Stimulated activated naive CD8-positive, alpha-beta T cell treated with anti-CD3 and anti-CD28 coated beads, Interleukin-15, amount 100 ng/mL, for 72 hours (primary cell): ENCODE data around the gene ZNF358.

Experiments used
- ATAC-seq: fragments of 150-1000 bp; cut with Tn5 transposase; 2 replicates; pipeline ENCODE4 v1.10.0; 2021; ENCODE audit warnings: mild to moderate bottlenecking, moderate library complexity
- DNase-seq, 2 donors: peaks; one replicate each; pipeline ENCODE4 v3.0.0; 2021 to 2022
- H3K27ac Mint-ChIP-seq, 2 donors: one replicate each; pipeline ENCODE4 v1.8.0; 2022; ENCODE audit warnings: mild to moderate bottlenecking in 2 of 2, mixed read lengths in 2 of 2, moderate library complexity in 2 of 2
- H3K27me3 Mint-ChIP-seq: one replicate; pipeline ENCODE4 v1.8.0; 2022; ENCODE audit warnings: mixed read lengths
- H3K4me1 Mint-ChIP-seq: one replicate; pipeline ENCODE4 v1.8.0; 2022; ENCODE audit warnings: mild to moderate bottlenecking, mixed read lengths
- H3K4me3 Mint-ChIP-seq, 2 donors: one replicate each; pipeline ENCODE4 v1.8.0; 2022; ENCODE audit warnings: mild to moderate bottlenecking in 2 of 2, mixed read lengths in 2 of 2, moderate library complexity in 1 of 2
- H3K9me3 Mint-ChIP-seq, 2 donors: one replicate each; pipeline ENCODE4 v1.8.0; 2022; ENCODE audit warnings: mixed read lengths in 2 of 2

ZNF358 gene

DNA sequence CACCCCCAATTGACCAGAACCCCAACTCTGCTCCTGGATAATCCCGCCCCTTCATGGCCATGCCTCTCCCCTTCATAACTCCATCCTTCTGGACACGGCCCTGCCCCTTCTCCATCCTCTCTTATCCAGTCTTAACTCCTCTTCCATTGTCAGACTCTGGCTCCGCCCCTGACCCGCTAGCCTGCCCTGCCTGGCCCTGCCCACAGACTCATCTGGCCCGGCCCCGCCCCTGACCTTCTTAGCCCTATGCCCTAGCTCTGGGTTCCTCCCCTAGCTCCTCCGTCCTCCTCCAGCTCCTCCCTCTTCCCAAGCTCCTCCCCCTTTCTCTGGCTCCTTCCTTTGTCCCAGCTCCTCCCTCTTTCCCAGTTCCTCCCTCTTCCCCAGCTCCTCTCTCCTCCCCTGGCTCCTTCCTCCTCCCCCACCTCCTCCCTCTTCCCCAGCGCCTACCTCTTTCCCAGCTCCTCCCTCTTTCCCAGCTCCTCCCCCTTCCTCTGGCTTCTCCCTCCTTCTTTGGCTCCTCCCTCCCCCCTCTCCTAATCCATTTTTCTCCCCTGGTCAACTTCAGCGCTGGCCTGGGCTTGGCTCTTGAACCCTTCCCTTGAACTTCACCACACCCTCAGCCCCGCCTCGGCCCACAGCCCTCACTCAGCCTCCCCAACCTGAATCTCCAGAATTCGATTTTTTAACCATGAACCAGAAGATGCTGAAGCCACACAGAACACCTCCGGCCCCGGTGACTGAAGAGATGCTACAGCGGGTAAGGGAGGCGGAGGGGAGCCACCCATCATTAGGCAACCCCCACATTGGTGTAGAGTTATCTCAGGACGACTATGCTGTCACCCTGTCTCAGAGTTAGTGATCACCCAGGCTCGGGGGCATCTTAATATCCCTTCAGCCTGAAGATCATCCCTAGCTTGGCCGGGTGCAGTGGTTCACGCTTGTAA is 9.2 kb upstream of the ZNF358 start:
- Mint-ChIP-seq H3K27ac (no peak overlapping the region), H3K9me3 (no peaks in the 10 kb centered on the region), H3K4me1 (peaks cover 21% of the 10 kb centered on the region), H3K27me3 (peaks cover 59% of the 10 kb centered on the region), H3K4me3 (peak overlapping the region; percentile 65 to 81)
- peak; percentile 87 for ATAC-seq
- peak; percentile 58 to 69 for DNase-seq

DNA sequence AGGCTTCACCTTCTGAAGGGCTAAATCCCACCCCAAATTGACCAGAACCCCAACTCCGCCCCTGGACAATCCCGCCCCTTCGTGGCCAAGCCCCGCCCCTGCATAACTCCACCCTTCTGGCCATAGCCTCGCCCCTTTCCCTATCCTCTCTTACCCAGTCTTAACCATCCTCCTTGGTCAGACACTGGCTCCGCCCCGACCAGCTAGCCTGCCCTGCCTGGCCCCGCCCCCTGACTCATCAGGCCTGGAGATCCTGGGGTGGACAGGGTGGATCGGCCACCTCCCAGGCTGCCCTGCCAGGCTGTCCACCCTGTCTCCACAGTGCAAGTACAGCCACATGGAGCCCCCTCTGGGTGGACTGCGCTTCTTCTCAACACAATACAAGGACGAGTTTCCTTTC is 8.0 kb upstream of the ZNF358 start:
- DNase-seq (peak in 1 of 2 donors; percentile 31), ATAC-seq (peak; percentile 57)
- H3K4me3 Mint-ChIP-seq, result no peak overlapping the region
- no peaks in the 10 kb centered on the region for H3K9me3 Mint-ChIP-seq
- H3K4me1 Mint-ChIP-seq, result peaks cover 21% of the 10 kb centered on the region
- peaks cover 47% of the 10 kb centered on the region for H3K27me3 Mint-ChIP-seq
- H3K27ac Mint-ChIP-seq, result no peak overlapping the region

DNA sequence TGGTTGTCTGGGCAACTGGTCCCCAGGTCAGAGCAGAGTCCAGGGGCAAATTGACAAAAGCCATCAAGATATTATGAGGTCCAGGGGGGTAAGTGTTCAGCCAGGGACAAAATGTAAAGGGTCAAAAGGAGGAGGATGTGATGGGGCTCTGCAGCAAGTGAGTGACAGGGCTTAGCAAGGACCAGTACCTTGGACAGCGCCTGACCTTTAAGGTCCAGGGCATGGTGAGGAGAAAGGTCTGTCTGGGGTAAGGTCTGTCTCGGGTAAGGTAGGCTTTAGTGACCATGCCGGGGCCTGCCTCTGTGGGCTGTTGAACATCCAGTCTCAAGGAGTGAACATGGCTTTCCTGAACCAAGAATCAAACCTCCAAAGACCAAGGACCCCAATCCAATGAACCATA is 6.3 kb upstream of the ZNF358 start:
- ATAC-seq (no peak), DNase-seq (no peak)
- H3K9me3 Mint-ChIP-seq, result no peaks in the 10 kb centered on the region

DNA sequence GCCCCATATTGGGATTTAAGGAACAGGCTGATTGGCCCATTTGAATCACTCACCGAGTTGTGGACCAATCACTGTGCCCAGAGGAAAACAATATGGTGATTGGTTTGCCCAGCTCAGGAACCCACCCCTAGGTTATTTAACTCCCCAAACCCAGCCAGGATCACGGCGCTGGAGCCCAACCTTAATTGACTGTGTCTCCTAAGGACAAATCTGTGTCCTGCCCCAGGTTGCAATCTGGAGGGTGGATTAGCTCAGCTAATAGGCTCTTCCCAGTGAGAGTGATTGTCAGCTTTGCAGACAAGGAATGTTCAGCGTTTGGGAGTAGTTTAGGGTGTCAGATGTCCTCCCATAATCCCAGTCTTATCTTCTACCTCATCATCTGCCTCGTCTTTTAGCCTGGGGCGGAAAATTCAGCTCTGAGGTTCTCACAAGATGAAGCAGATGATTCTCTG is 3.5 kb upstream of the ZNF358 start:
- H3K4me1 Mint-ChIP-seq, result peaks cover 24% of the 10 kb centered on the region
- no peaks in the 10 kb centered on the region for H3K9me3 Mint-ChIP-seq
- no peak overlapping the region for H3K4me3 Mint-ChIP-seq
- peaks cover 23% of the 10 kb centered on the region for H3K27me3 Mint-ChIP-seq
- ATAC-seq, result no peak
- no peak overlapping the region for H3K27ac Mint-ChIP-seq
- DNase-seq, result no peak

More for the DNA sequence above, 6.3 kb upstream of the ZNF358 start:
- no peak overlapping the region for H3K27ac Mint-ChIP-seq
- no peak overlapping the region for H3K4me3 Mint-ChIP-seq
- H3K27me3 Mint-ChIP-seq, result peaks cover 44% of the 10 kb centered on the region
- peaks cover 22% of the 10 kb centered on the region for H3K4me1 Mint-ChIP-seq

DNA sequence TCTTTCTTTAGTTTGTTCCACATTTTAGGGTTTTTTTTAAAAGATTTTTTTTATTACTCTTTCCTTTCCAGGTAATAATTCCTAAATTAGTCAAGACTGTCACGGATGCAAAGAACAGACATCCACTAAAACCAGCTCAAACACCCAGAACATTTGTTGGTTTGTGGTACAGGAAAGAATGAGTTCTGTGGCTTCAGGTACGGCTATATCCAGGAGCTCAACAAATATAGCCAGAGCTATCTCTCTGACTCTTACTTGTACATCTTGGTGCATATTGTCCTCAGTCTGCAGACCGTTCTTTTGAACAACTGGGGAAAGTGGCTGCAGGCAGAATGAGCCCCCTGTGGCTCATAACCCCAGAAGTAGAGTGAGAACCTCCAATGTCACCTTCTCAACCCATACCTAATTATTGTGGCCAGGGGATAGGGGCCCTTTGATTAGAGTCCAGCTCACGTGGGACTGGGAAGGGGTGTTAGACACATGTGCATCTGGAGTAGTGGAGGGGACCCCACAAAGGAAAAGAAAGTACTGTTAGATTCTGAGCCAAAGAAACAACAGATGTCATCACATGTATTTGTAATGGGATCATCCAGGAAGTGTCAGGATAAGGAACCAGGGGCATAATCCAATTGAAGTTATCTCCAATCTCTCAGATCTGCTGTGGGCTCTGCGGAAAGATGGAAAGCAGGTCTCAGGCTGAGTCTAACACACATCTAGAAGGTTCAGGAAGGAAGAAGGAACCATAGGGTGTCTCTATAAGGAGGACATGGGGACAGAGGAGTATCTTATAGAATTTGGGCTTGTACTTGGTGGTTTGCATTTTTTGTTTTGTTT is 1.9 kb upstream of the ZNF358 start:
- DNase-seq (no peak), ATAC-seq (no peak)
- H3K4me1 Mint-ChIP-seq, result peaks cover 26% of the 10 kb centered on the region
- peak overlapping the region in 1 of 2 donors; percentile 4 for H3K27ac Mint-ChIP-seq
- H3K9me3 Mint-ChIP-seq, result no peaks in the 10 kb centered on the region
- peak overlapping the region; percentile 35 to 40 for H3K4me3 Mint-ChIP-seq
- H3K27me3 Mint-ChIP-seq, result peaks cover 12% of the 10 kb centered on the region

DNA sequence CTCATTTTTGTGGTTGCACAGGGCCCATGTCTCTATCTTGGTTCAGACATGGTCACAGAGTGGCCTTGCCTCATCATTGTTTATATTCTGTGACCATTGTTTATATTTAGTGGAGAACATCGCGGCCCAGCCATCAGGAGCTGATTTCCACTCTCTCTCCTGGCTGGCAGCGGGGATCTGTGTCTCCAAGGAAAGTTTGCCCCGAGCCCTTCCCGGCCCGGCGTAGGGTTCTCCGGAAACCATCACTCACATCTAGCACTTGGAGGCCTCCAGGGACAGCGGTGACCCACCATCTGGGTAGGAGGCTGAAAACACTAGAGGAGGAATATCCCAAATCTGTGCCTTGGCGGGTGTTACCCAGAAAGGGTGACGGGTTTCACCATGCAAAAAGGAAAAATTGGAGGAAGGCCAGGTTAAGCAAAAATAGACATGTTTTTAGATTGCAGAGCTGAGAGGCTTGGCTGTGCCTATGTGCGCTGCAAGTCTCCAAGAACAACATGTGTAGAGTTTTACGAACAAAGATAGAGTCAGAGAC is 726 bp upstream of the ZNF358 start:
- peaks cover 12% of the 10 kb centered on the region for H3K27me3 Mint-ChIP-seq
- H3K9me3 Mint-ChIP-seq, result no peaks in the 10 kb centered on the region

DNA sequence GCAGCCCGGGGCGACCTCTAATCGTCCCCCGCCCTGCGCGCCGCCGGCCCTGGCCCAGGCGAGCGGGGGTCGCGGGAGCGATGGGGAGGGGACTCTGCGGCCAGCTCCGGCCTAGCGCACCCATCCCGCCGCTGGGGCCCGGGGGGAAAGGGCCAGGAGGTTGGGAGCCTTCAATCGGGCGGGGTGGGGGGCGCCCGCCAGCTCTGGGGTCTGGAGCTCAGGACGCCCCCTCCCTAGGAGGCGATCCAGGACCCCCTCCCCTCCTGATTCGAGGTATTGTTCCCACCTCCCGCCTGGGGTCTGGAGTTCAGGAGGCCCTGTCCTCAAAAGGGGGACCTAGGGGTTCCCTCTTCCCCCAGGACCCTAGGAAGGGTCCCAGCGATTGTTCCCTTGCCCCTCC is 430 bp downstream of the ZNF358 start:
- Mint-ChIP-seq H3K4me1 (peaks cover 26% of the 10 kb centered on the region), H3K27me3 (peaks cover 12% of the 10 kb centered on the region), H3K27ac (peak overlapping the region; percentile 89 to 91), H3K4me3 (peak overlapping the region; percentile 76 to 77), H3K9me3 (no peaks in the 10 kb centered on the region)
- DNase-seq, result no peak
- ATAC-seq, result peak; percentile 12

More for the DNA sequence above, 726 bp upstream of the ZNF358 start:
- peak overlapping the region; percentile 88 to 94 for H3K4me3 Mint-ChIP-seq
- H3K4me1 Mint-ChIP-seq, result peaks cover 26% of the 10 kb centered on the region
- no peak for ATAC-seq
- no peak for DNase-seq
- peak overlapping the region; percentile 96 to 97 for H3K27ac Mint-ChIP-seq

DNA sequence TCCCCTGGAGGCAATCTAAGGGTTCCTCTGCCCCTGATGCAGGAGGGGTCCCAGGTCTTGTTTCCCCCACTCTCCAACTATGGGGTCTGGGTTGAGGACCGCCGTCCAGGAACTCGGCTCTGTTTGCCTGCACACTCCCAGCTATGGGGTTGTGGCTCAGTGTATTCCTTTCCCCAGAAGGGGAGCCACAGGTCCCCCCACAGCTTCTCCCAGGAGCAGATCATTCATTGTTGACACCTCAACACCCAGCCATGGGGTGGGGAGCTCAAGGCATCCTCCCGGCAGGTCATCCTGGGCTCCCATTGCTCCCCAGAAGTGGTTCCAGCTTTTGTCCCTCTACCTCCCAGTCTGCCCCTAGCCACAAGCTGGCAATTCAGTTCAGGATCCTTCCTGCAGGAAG is 975 bp downstream of the ZNF358 start:
- peaks cover 30% of the 10 kb centered on the region for H3K4me1 Mint-ChIP-seq
- H3K27ac Mint-ChIP-seq, result peak overlapping the region; percentile 89 to 91
- peak overlapping the region; percentile 76 to 77 for H3K4me3 Mint-ChIP-seq
- peaks cover 12% of the 10 kb centered on the region for H3K27me3 Mint-ChIP-seq
- ATAC-seq (no peak), DNase-seq (no peak)
- H3K9me3 Mint-ChIP-seq, result no peaks in the 10 kb centered on the region

DNA sequence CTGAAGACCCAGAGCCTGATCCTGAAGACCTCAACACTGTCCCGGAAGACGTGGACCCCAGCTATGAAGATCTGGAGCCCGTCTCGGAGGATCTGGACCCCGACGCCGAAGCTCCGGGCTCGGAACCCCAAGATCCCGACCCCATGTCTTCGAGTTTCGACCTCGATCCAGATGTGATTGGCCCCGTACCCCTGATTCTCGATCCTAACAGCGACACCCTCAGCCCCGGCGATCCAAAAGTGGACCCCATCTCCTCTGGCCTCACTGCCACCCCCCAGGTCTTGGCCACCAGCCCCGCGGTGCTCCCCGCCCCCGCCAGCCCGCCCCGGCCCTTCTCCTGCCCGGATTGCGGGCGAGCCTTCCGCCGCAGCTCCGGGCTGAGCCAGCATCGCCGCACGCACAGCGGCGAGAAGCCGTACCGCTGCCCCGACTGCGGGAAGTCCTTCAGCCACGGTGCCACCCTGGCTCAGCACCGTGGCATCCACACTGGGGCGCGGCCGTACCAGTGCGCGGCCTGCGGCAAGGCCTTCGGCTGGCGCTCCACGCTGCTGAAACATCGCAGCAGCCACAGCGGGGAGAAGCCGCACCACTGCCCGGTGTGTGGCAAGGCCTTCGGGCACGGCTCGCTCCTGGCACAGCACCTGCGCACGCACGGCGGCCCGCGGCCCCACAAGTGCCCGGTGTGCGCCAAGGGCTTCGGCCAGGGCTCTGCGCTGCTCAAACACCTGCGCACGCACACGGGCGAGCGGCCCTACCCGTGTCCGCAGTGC is 3.6 kb downstream of the ZNF358 start:
- no peak for DNase-seq
- H3K27me3 Mint-ChIP-seq, result peaks cover 4% of the 10 kb centered on the region
- no peaks in the 10 kb centered on the region for H3K9me3 Mint-ChIP-seq
- H3K4me3 Mint-ChIP-seq, result no peak overlapping the region
- no peak overlapping the region for H3K27ac Mint-ChIP-seq
- ATAC-seq, result no peak
- peaks cover 42% of the 10 kb centered on the region for H3K4me1 Mint-ChIP-seq

DNA sequence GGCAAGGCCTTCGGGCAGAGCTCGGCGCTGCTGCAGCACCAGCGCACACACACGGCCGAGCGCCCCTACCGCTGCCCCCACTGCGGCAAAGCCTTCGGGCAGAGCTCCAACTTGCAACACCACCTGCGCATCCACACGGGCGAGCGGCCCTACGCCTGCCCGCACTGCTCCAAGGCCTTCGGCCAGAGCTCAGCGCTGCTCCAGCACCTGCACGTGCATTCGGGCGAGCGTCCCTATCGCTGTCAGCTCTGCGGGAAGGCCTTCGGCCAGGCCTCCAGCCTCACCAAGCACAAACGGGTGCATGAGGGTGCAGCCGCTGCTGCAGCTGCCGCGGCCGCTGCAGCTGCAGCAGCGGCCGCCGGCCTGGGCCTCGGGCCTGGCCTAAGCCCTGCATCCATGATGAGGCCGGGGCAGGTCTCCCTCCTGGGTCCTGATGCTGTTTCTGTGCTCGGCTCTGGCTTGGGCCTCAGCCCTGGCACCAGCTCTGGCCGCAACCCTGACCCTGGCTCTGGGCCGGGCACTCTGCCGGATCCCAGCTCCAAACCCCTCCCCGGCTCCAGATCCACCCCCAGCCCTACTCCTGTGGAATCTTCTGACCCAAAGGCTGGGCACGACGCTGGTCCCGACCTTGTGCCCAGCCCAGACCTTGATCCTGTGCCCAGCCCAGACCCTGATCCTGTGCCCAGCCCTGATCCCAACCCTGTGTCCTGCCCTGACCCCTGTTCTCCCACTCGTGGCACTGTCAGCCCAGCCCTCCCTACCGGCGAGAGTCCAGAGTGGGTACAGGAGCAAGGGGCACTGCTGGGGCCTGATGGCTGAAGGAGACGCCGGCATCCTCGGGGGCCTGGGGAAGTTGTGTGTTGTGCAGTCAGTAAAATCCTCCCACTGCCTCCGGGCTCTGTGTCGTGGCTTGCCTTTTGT is 4.5 kb downstream of the ZNF358 start:
- Mint-ChIP-seq H3K27ac (no peak overlapping the region), H3K4me3 (no peak overlapping the region), H3K27me3 (no peaks in the 10 kb centered on the region), H3K9me3 (no peaks in the 10 kb centered on the region), H3K4me1 (peaks cover 34% of the 10 kb centered on the region)
- DNase-seq (no peak), ATAC-seq (no peak)

DNA sequence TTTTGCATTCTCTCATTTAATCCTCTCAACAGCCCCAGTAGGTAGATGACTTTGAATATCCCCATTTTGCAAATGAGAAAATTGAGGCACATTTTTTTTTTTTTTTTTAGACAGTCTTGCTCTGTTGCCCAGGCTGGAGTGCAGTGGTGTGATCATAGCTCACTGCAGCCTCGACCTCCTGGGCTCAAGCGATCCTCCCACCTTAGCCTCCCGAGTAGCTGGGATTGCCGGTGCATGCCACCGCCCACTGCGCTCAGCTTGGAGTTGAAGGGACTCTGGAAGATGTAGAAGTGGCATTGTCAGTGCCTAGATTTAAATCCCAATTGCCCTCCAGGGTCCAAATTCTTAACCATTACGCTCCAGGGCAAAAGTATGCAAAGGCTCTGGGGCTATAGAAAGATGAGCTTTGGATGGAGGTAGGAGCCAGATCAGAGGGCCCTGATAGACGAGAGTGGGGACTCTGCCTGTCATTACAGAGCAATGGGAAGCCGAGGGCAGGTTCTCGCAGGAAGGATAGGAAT is 5.7 kb downstream of the ZNF358 start:
- no peak for ATAC-seq
- DNase-seq, result no peak
- H3K27ac Mint-ChIP-seq, result peak overlapping the region; percentile 93 to 95
- peaks cover 27% of the 10 kb centered on the region for H3K4me1 Mint-ChIP-seq
- H3K9me3 Mint-ChIP-seq, result no peaks in the 10 kb centered on the region
- H3K4me3 Mint-ChIP-seq, result peak overlapping the region; percentile 83 to 97
- no peaks in the 10 kb centered on the region for H3K27me3 Mint-ChIP-seq

DNA sequence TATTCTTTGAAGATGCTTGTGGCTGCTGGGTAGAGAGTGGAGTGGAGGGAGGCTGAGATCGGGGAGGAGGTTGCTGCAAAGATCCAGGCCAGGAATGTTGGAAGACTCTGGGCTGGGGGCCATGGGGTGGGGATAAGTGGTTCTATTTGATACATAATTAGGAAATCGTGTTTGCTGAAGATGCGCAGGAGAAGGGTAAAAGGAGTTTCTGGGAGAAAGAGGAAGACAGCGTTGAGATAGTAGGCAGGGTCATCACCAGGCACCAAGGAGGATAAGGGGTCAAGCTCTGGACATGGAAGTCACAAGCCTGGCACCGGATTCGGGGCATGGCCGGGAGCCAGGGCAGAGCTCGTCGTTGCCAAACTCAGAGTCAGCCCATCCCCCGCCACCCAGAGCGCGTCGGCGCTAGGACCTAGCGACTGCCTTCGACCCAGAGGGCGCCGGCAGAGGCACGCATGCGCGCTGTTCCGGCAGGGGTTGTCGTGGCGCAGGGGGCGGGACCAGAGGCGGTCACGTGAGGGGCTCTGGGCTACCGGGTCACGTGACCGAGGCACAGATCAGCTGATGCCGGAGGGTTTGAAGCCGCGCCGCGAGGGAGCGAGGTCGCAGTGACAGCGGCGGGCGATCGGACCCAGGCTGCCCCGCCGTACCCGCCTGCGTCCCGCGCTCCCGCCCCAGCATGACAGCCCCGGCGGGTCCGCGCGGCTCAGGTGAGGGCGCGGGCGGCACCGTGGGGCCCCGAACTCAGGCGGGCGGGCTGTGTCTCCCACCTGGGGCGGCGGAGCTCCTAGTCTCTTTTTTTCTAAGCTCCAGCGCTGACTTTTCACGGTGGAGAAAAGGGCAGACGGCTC is 6.4 kb downstream of the ZNF358 start, which contains the start of gene MCOLN1:
MCOLN1 (plus strand) TSS at position 553 of the 851 bp plus-strand sequence; CDS start at position 680, 127 bp downstream.
- H3K27me3 Mint-ChIP-seq, result no peaks in the 10 kb centered on the region
- H3K27ac Mint-ChIP-seq, result peak within 1 kb of the TSS; percentile 93 to 95
- peak within 1 kb of the TSS; percentile 83 to 97 for H3K4me3 Mint-ChIP-seq
- peaks cover 20% of the 10 kb centered on the region for H3K4me1 Mint-ChIP-seq
- ATAC-seq (peak; percentile 90), DNase-seq (peak; percentile 99)
- H3K9me3 Mint-ChIP-seq, result no peaks in the 10 kb centered on the region
